ENCODE results near the gene CCN5. TPM values are rescaled to one million over a fixed set of nuclear protein-coding genes. Genes with fewer than 3 reads are reported as not detected.
"Not testable (repeated sequence)": the region's sequence is repeated elsewhere in the genome, so short reads cannot be mapped to it uniquely, and the experiment has no call there.

The CCN5 gene
- total RNA-seq, 2 donors from 2014 or later, result not detected

DNA sequence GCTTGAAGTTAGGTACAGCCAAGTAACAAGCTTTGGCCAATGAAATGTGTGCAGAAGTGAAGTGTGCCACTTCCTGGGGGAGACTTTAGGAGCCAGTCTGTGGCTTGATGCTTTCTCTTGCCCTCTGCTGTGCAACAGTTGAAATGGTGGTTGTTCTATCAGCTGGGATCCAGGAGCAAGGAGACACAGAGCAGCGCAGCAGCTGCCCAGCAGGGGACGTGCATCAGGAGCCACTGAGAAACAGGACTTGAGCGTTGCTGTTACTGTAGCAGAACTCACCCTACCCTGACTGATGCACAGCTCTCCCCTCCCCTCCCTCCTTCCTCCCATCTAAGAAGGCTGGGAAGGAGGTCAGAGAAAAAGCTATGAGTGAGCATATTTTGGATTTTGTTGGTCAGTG lies 18.9 kb upstream of the CCN5 start:
- Histone ChIP-seq H3K9ac (ENCODE audit: extremely low read depth, low read length, poor library complexity, severe bottlenecking) (no peak overlapping the region), H3K4me3 (ENCODE audit: low read length) (no peak overlapping the region), H3K27me3 (ENCODE audit: control insufficient read depth, insufficient read depth, low read length, poor library complexity, severe bottlenecking) (no peaks in the 10 kb centered on the region), H3K36me3 (ENCODE audit: control insufficient read depth, insufficient read depth, low read length) (no peaks in the 10 kb centered on the region), H3K9me3 (ENCODE audit: control insufficient read depth, low read length) (peaks cover 5% of the 10 kb centered on the region), H3K27ac (ENCODE audit: low read depth, low read length) (no peak overlapping the region), H3K4me1 (ENCODE audit: control insufficient read depth, insufficient read depth, low read length) (no peaks in the 10 kb centered on the region)
- H3K4me1 Mint-ChIP-seq, result peaks cover 7% of the 10 kb centered on the region
- H3K4me3 Mint-ChIP-seq, result no peak overlapping the region
- peaks cover 5% of the 10 kb centered on the region for H3K27me3 Mint-ChIP-seq (ENCODE audit: insufficient read depth)
- H3K36me3 Mint-ChIP-seq (ENCODE audit: low read depth), result no peaks in the 10 kb centered on the region
- no peak overlapping the region for H3K27ac Mint-ChIP-seq
- 94% methylated on average over 2 to 3 of the region's 3 CpGs for WGBS, 2 experiments (ENCODE audit: insufficient coverage in 1 of 2, insufficient read length in 1 of 2)
- TF ChIP-seq, protein P1, sequence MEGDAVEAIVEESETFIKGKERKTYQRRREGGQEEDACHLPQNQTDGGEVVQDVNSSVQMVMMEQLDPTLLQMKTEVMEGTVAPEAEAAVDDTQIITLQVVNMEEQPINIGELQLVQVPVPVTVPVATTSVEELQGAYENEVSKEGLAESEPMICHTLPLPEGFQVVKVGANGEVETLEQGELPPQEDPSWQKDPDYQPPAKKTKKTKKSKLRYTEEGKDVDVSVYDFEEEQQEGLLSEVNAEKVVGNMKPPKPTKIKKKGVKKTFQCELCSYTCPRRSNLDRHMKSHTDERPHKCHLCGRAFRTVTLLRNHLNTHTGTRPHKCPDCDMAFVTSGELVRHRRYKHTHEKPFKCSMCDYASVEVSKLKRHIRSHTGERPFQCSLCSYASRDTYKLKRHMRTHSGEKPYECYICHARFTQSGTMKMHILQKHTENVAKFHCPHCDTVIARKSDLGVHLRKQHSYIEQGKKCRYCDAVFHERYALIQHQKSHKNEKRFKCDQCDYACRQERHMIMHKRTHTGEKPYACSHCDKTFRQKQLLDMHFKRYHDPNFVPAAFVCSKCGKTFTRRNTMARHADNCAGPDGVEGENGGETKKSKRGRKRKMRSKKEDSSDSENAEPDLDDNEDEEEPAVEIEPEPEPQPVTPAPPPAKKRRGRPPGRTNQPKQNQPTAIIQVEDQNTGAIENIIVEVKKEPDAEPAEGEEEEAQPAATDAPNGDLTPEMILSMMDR (conservative IDR thresholded peaks at IDR 0.05), result no peak
- peaks cover 7% of the 10 kb centered on the region for H3K9me3 Mint-ChIP-seq
- DNase-seq, result peak; percentile 51

DNA sequence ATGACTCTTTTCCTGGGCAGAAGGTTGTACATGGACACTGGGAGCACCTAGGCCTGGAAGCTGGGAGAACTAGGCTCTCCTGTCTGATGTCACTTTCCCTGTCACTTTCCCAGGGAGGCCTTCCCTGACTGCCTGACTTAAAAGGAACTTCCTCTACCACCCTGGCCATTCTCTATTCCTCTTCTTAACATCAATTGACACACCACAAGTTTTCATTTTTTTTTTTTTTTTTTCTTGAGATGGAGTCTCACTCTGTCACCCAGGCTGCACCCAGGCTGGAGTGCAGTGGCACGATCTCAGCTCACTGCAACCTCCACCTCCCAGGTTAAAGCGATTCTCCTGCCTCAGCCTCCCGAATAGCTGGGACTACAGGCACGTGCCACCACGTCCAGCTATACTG lies 18.1 kb upstream of the CCN5 start:
- not testable (repeated sequence) for H3K9me3 Mint-ChIP-seq; H3K4me3 Mint-ChIP-seq; H3K4me1 ChIP-seq (ENCODE audit: control insufficient read depth, insufficient read depth, low read length); H3K27ac Mint-ChIP-seq; H3K27me3 ChIP-seq (ENCODE audit: control insufficient read depth, insufficient read depth, low read length, poor library complexity, severe bottlenecking); H3K9me3 ChIP-seq (ENCODE audit: control insufficient read depth, low read length); H3K9ac ChIP-seq (ENCODE audit: extremely low read depth, low read length, poor library complexity, severe bottlenecking); H3K36me3 Mint-ChIP-seq (ENCODE audit: low read depth); DNase-seq; H3K27me3 Mint-ChIP-seq (ENCODE audit: insufficient read depth); H3K4me3 ChIP-seq (ENCODE audit: low read length); H3K27ac ChIP-seq (ENCODE audit: low read depth, low read length); H3K36me3 ChIP-seq (ENCODE audit: control insufficient read depth, insufficient read depth, low read length)
- peaks cover 12% of the 10 kb centered on the region for H3K4me1 Mint-ChIP-seq
- 89 to 90% methylated on average over 5 of the region's 5 CpGs for WGBS, 2 experiments (ENCODE audit: insufficient coverage in 1 of 2, insufficient read length in 1 of 2)

DNA sequence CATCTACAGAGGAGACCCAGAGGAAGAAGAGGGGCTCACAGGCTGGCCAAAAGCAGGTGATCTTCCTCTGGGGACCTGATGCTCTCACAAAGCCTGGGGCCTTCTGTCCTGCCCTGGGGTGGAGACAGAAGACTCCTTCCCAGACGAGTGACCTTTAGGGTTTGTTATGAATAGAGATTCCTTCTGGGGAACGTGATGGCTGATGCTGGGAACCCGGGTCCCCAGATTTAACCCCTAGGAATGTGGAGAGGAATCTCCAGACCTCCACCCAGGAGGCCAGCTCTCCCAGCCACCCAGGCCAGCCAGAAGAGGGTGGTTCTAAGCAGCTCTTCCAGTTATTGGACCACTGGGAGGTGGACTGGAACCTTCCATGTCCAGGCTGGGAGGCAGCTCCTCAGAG lies 16.8 kb upstream of the CCN5 start:
- Mint-ChIP-seq H3K4me1 (peaks cover 12% of the 10 kb centered on the region), H3K4me3 (no peak overlapping the region), H3K27me3 (ENCODE audit: insufficient read depth) (peaks cover 2% of the 10 kb centered on the region), H3K27ac (no peak overlapping the region), H3K9me3 (no peaks in the 10 kb centered on the region), H3K36me3 (ENCODE audit: low read depth) (no peaks in the 10 kb centered on the region)
- H3K27ac ChIP-seq (ENCODE audit: low read depth, low read length), result no peak overlapping the region
- TF ChIP-seq, protein P1 (conservative IDR thresholded peaks at IDR 0.05), result no peak
- H3K36me3 ChIP-seq (ENCODE audit: control insufficient read depth, insufficient read depth, low read length), result no peaks in the 10 kb centered on the region
- no peaks in the 10 kb centered on the region for H3K27me3 ChIP-seq (ENCODE audit: control insufficient read depth, insufficient read depth, low read length, poor library complexity, severe bottlenecking)
- no peak overlapping the region for H3K9ac ChIP-seq (ENCODE audit: extremely low read depth, low read length, poor library complexity, severe bottlenecking)
- 82 to 100% methylated on average over 1 to 3 of the region's 3 CpGs for WGBS, 2 experiments (ENCODE audit: insufficient coverage in 1 of 2, insufficient read length in 1 of 2)
- H3K4me1 ChIP-seq (ENCODE audit: control insufficient read depth, insufficient read depth, low read length), result no peaks in the 10 kb centered on the region
- H3K4me3 ChIP-seq (ENCODE audit: low read length), result no peak overlapping the region
- no peaks in the 10 kb centered on the region for H3K9me3 ChIP-seq (ENCODE audit: control insufficient read depth, low read length)
- peak; percentile 35 for DNase-seq

DNA sequence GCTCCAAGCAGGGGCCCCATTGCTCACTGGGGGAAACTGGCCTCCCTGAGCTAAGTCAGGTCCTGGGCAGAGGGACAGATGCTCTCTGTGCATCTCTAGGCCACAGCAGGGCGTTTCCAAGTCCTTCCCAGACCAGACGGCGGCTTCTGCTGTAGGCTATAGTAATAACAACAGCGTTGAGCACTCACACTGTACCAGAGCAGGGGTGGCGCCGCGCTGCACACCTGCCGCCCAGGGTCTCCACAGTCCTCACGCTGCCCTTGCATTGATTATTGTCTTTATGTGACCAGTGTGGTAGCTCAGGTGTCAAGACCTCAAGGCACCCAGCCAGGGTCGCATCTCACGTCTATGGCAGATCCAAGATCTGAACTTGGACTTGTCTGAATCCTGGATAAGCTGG lies 14.9 kb upstream of the CCN5 start:
- Histone ChIP-seq H3K27me3 (ENCODE audit: control insufficient read depth, insufficient read depth, low read length, poor library complexity, severe bottlenecking) (no peaks in the 10 kb centered on the region), H3K4me1 (ENCODE audit: control insufficient read depth, insufficient read depth, low read length) (no peaks in the 10 kb centered on the region), H3K9ac (ENCODE audit: extremely low read depth, low read length, poor library complexity, severe bottlenecking) (no peak overlapping the region), H3K36me3 (ENCODE audit: control insufficient read depth, insufficient read depth, low read length) (no peaks in the 10 kb centered on the region), H3K9me3 (ENCODE audit: control insufficient read depth, low read length) (no peaks in the 10 kb centered on the region), H3K4me3 (ENCODE audit: low read length) (no peak overlapping the region), H3K27ac (ENCODE audit: low read depth, low read length) (no peak overlapping the region)
- H3K9me3 Mint-ChIP-seq, result no peaks in the 10 kb centered on the region
- peaks cover 12% of the 10 kb centered on the region for H3K4me1 Mint-ChIP-seq
- WGBS, 2 experiments (ENCODE audit: insufficient coverage in 1 of 2, insufficient read length in 1 of 2), result 91 to 95% methylated on average over 11 of the region's 11 CpGs
- H3K27me3 Mint-ChIP-seq (ENCODE audit: insufficient read depth), result peaks cover 1% of the 10 kb centered on the region
- peak; percentile 41 for DNase-seq
- H3K27ac Mint-ChIP-seq, result no peak overlapping the region
- no peak overlapping the region for H3K4me3 Mint-ChIP-seq
- TF ChIP-seq, protein P1 (conservative IDR thresholded peaks at IDR 0.05), result no peak
- no peaks in the 10 kb centered on the region for H3K36me3 Mint-ChIP-seq (ENCODE audit: low read depth)
